Keratinocyte (primary cell): ENCODE measurements around the gene DEPDC1B.

Source experiments
- CTCF ChIP-seq, 3 experiments: IDR thresholded peaks in 1 of 3; conservative IDR thresholded peaks in 1 of 3; optimal IDR thresholded peaks in 1 of 3; 2 replicates in 2 of 3; 3 replicates in 1 of 3; pipeline versions ENCODE3 to v1.5.1; 2011; ENCODE audit warnings: low read length in 3 of 3, mild to moderate bottlenecking in 3 of 3, moderate library complexity in 2 of 3, control low read depth in 1 of 3, inconsistent platforms in 1 of 3; ENCODE audit not compliant: insufficient read depth in 2 of 3; ENCODE audit errors: extremely low read depth in 1 of 3
- EZH2 ChIP-seq: IDR thresholded peaks from one replicate; pipeline ENCODE4 v1.6.1; 2012; ENCODE audit warnings: inconsistent platforms, mild to moderate bottlenecking, low read length, moderate library complexity

- TF ChIP-seq CTCF (optimal IDR thresholded peaks at IDR 0.05 in 1 of 3, IDR thresholded peaks at IDR 0.05 in 1 of 3, conservative IDR thresholded peaks at IDR 0.05 in 1 of 3; ENCODE audit: extremely low read depth in 1 of 3, insufficient read depth in 2 of 3, low read length in 3 of 3) (no peak), EZH2 (no peak)
Observed at GRCh38 chr5:60727033-60727679, 27.2 kb upstream of the DEPDC1B start.
